ENCODE data around the gene PIGL.
"Not testable (repeated sequence)": the region's sequence is repeated elsewhere in the genome, so short reads cannot be mapped to it uniquely, and the experiment has no call there.

PIGL gene

GRCh38 chr17:16300554-16300953 lies 83.5 kb downstream of the PIGL start:
- Mint-ChIP-seq H3K9me3 (no peaks in the 10 kb centered on the region), H3K4me3 (no peak overlapping the region), H3K27ac (no peak overlapping the region), H3K36me3 (ENCODE audit: low read depth) (peaks cover 21% of the 10 kb centered on the region), H3K4me1 (ENCODE audit: low read depth) (peaks cover 16% of the 10 kb centered on the region), H3K27me3 (no peaks in the 10 kb centered on the region)

- H3K27ac Mint-ChIP-seq, result peak overlapping the region; percentile 51
- H3K4me1 Mint-ChIP-seq (ENCODE audit: low read depth), result peaks cover 6% of the 10 kb centered on the region
- H3K9me3 Mint-ChIP-seq, result no peaks in the 10 kb centered on the region
- H3K36me3 Mint-ChIP-seq (ENCODE audit: low read depth), result peaks cover 18% of the 10 kb centered on the region
- H3K4me3 Mint-ChIP-seq, result no peak overlapping the region
- H3K27me3 Mint-ChIP-seq, result no peaks in the 10 kb centered on the region
Observed at GRCh38 chr17:16301963-16302855, 85.2 kb downstream of the PIGL start.

- no peak overlapping the region for H3K4me3 Mint-ChIP-seq
- no peak overlapping the region for H3K27ac Mint-ChIP-seq
- no peaks in the 10 kb centered on the region for H3K27me3 Mint-ChIP-seq
- peaks cover 3% of the 10 kb centered on the region for H3K4me1 Mint-ChIP-seq (ENCODE audit: low read depth)
- peaks cover 23% of the 10 kb centered on the region for H3K36me3 Mint-ChIP-seq (ENCODE audit: low read depth)
- no peaks in the 10 kb centered on the region for H3K9me3 Mint-ChIP-seq
Observed at GRCh38 chr17:16302856-16303255, 85.8 kb downstream of the PIGL start.

GRCh38 chr17:16304830-16305229 lies 87.8 kb downstream of the PIGL start:
- no peaks in the 10 kb centered on the region for H3K4me1 Mint-ChIP-seq (ENCODE audit: low read depth)

GRCh38 chr17:16306211-16306610 lies 89.2 kb downstream of the PIGL start:
- peaks cover 10% of the 10 kb centered on the region for H3K4me1 Mint-ChIP-seq (ENCODE audit: low read depth)
- peaks cover 28% of the 10 kb centered on the region for H3K36me3 Mint-ChIP-seq (ENCODE audit: low read depth)
- no peak overlapping the region for H3K4me3 Mint-ChIP-seq
- H3K27me3 Mint-ChIP-seq, result no peaks in the 10 kb centered on the region
- H3K27ac Mint-ChIP-seq, result no peak overlapping the region
- H3K9me3 Mint-ChIP-seq, result no peaks in the 10 kb centered on the region

More at GRCh38 chr17:16304830-16305229, 87.8 kb downstream of the PIGL start:
- no peaks in the 10 kb centered on the region for H3K27me3 Mint-ChIP-seq
- H3K36me3 Mint-ChIP-seq (ENCODE audit: low read depth), result peaks cover 24% of the 10 kb centered on the region
- no peak overlapping the region for H3K27ac Mint-ChIP-seq
- no peaks in the 10 kb centered on the region for H3K9me3 Mint-ChIP-seq
- no peak overlapping the region for H3K4me3 Mint-ChIP-seq

GRCh38 chr17:16312061-16312460 lies 95.1 kb downstream of the PIGL start:
- H3K9me3 Mint-ChIP-seq; H3K27me3 Mint-ChIP-seq; H3K4me3 Mint-ChIP-seq; H3K27ac Mint-ChIP-seq; H3K4me1 Mint-ChIP-seq (ENCODE audit: low read depth): not testable (repeated sequence)
- H3K36me3 Mint-ChIP-seq (ENCODE audit: low read depth), result peaks cover 54% of the 10 kb centered on the region

- Mint-ChIP-seq H3K36me3 (ENCODE audit: low read depth) (peaks cover 52% of the 10 kb centered on the region), H3K4me3 (no peak overlapping the region), H3K4me1 (ENCODE audit: low read depth) (peaks cover 10% of the 10 kb centered on the region), H3K27ac (no peak overlapping the region), H3K27me3 (no peaks in the 10 kb centered on the region), H3K9me3 (no peaks in the 10 kb centered on the region)
Observed at GRCh38 chr17:16313139-16314090, 96.4 kb downstream of the PIGL start.

GRCh38 chr17:16314189-16314588 lies 97.2 kb downstream of the PIGL start:
- Mint-ChIP-seq H3K27me3 (no peaks in the 10 kb centered on the region), H3K27ac (no peak overlapping the region), H3K4me3 (no peak overlapping the region), H3K4me1 (ENCODE audit: low read depth) (peaks cover 10% of the 10 kb centered on the region), H3K36me3 (ENCODE audit: low read depth) (peaks cover 49% of the 10 kb centered on the region), H3K9me3 (no peaks in the 10 kb centered on the region)

- H3K27me3 Mint-ChIP-seq, result no peaks in the 10 kb centered on the region
- peaks cover 10% of the 10 kb centered on the region for H3K4me1 Mint-ChIP-seq (ENCODE audit: low read depth)
- H3K36me3 Mint-ChIP-seq (ENCODE audit: low read depth), result peaks cover 47% of the 10 kb centered on the region
- H3K27ac Mint-ChIP-seq, result no peak overlapping the region
- H3K9me3 Mint-ChIP-seq, result no peaks in the 10 kb centered on the region
- H3K4me3 Mint-ChIP-seq, result no peak overlapping the region
Observed at GRCh38 chr17:16314859-16315258, 97.8 kb downstream of the PIGL start.

GRCh38 chr17:16319969-16320368 lies 103.0 kb downstream of the PIGL start:
- no peak overlapping the region for H3K27ac Mint-ChIP-seq
- no peaks in the 10 kb centered on the region for H3K27me3 Mint-ChIP-seq
- H3K4me3 Mint-ChIP-seq, result no peak overlapping the region
- H3K36me3 Mint-ChIP-seq (ENCODE audit: low read depth), result peaks cover 30% of the 10 kb centered on the region
- H3K9me3 Mint-ChIP-seq, result no peaks in the 10 kb centered on the region
- H3K4me1 Mint-ChIP-seq (ENCODE audit: low read depth), result no peaks in the 10 kb centered on the region

- Mint-ChIP-seq H3K4me3 (no peak overlapping the region), H3K9me3 (no peaks in the 10 kb centered on the region), H3K36me3 (ENCODE audit: low read depth) (peaks cover 35% of the 10 kb centered on the region), H3K27ac (no peak overlapping the region), H3K27me3 (no peaks in the 10 kb centered on the region), H3K4me1 (ENCODE audit: low read depth) (no peaks in the 10 kb centered on the region)
Observed at GRCh38 chr17:16322636-16323035, 105.6 kb downstream of the PIGL start.

GRCh38 chr17:16325964-16326363 lies 109.0 kb downstream of the PIGL start:
- Mint-ChIP-seq H3K4me3 (no peak overlapping the region), H3K27me3 (no peaks in the 10 kb centered on the region), H3K36me3 (ENCODE audit: low read depth) (peaks cover 32% of the 10 kb centered on the region), H3K4me1 (ENCODE audit: low read depth) (no peaks in the 10 kb centered on the region), H3K27ac (peak overlapping the region; percentile 36), H3K9me3 (no peaks in the 10 kb centered on the region)

- H3K27me3 Mint-ChIP-seq, result no peaks in the 10 kb centered on the region
- no peaks in the 10 kb centered on the region for H3K4me1 Mint-ChIP-seq (ENCODE audit: low read depth)
- no peak overlapping the region for H3K27ac Mint-ChIP-seq
- no peaks in the 10 kb centered on the region for H3K9me3 Mint-ChIP-seq
- no peak overlapping the region for H3K4me3 Mint-ChIP-seq
- H3K36me3 Mint-ChIP-seq (ENCODE audit: low read depth), result peaks cover 32% of the 10 kb centered on the region
Observed at GRCh38 chr17:16327018-16327417, 110.0 kb downstream of the PIGL start.

- Mint-ChIP-seq H3K36me3 (ENCODE audit: low read depth) (peaks cover 25% of the 10 kb centered on the region), H3K9me3 (no peaks in the 10 kb centered on the region), H3K27ac (no peak overlapping the region), H3K4me3 (no peak overlapping the region), H3K4me1 (ENCODE audit: low read depth) (no peaks in the 10 kb centered on the region), H3K27me3 (no peaks in the 10 kb centered on the region)
Observed at GRCh38 chr17:16328997-16329396, 112.0 kb downstream of the PIGL start.
